GM21381 (cell line): Measurements from ENCODE around the gene LARP1B.
"Not testable (repeated sequence)": the region's sequence is repeated elsewhere in the genome, so short reads cannot be mapped to it uniquely, and the experiment has no call there.

Experiments used
- ATAC-seq: cut with Tn5 transposase; IDR thresholded peaks from one replicate; pipeline ENCODE4 v1.9.1; 2021; ENCODE audit warnings: mild to moderate bottlenecking, moderate library complexity; ENCODE audit not compliant: unreplicated experiment

Gene LARP1B

GRCh38 chr4:128134925-128135324 is 73.8 kb downstream of the LARP1B start:
- ATAC-seq, result no peak

GRCh38 chr4:128135391-128135790 is 74.3 kb downstream of the LARP1B start:
- ATAC-seq, result no peak

- ATAC-seq, result no peak
Observed at GRCh38 chr4:128141866-128142265, 80.8 kb downstream of the LARP1B start.

GRCh38 chr4:128145727-128146126 is 84.6 kb downstream of the LARP1B start:
- no peak for ATAC-seq

- ATAC-seq, result no peak
Observed at GRCh38 chr4:128153800-128154199, 92.7 kb downstream of the LARP1B start.

GRCh38 chr4:128155231-128155855 is 94.2 kb downstream of the LARP1B start:
- ATAC-seq, result no peak

GRCh38 chr4:128155874-128156456 is 94.9 kb downstream of the LARP1B start:
- no peak for ATAC-seq

GRCh38 chr4:128156472-128156871 is 95.4 kb downstream of the LARP1B start:
- not testable (repeated sequence) for ATAC-seq

- no peak for ATAC-seq
Observed at GRCh38 chr4:128158894-128159293, 97.8 kb downstream of the LARP1B start.

GRCh38 chr4:128159967-128160366 is 98.9 kb downstream of the LARP1B start:
- no peak for ATAC-seq

- ATAC-seq, result no peak
Observed at GRCh38 chr4:128161138-128161537, 100.0 kb downstream of the LARP1B start.

- no peak for ATAC-seq
Observed at GRCh38 chr4:128162434-128162833, 101.3 kb downstream of the LARP1B start.

GRCh38 chr4:128163177-128164117 is 102.3 kb downstream of the LARP1B start:
- no peak for ATAC-seq

GRCh38 chr4:128166982-128167381 is 105.9 kb downstream of the LARP1B start:
- ATAC-seq, result no peak

GRCh38 chr4:128168701-128169100 is 107.6 kb downstream of the LARP1B start:
- no peak for ATAC-seq

GRCh38 chr4:128169245-128169644 is 108.1 kb downstream of the LARP1B start:
- no peak for ATAC-seq

- ATAC-seq, result no peak
Observed at GRCh38 chr4:128176643-128177042, 115.5 kb downstream of the LARP1B start.

- ATAC-seq, result no peak
Observed at GRCh38 chr4:128177498-128177897, 116.4 kb downstream of the LARP1B start.

GRCh38 chr4:128186623-128187022 is 125.5 kb downstream of the LARP1B start:
- no peak for ATAC-seq

GRCh38 chr4:128191115-128191781 is 130.1 kb downstream of the LARP1B start:
- peak; percentile 96 for ATAC-seq
